GM18951 (cell line): ENCODE measurements around the gene IGLL5.

ENCODE experiments used
- POLR2A ChIP-seq: IDR thresholded peaks from 4 replicates; pipeline ENCODE4 v1.6.1; 2011; ENCODE audit warnings: mild to moderate bottlenecking; ENCODE audit not compliant: insufficient read length, insufficient read depth; ENCODE audit errors: extremely low read depth
- in situ Hi-C: fragments of 300-500 bp; cut with MboI; formaldehyde crosslinking; loops from one replicate; pipeline ENCODE4 v1.12.0; 2022; ENCODE audit warnings: low sequenced_read_pairs, mixed read lengths, inconsistent platforms; ENCODE audit not compliant: unreplicated experiment

Gene IGLL5

DNA sequence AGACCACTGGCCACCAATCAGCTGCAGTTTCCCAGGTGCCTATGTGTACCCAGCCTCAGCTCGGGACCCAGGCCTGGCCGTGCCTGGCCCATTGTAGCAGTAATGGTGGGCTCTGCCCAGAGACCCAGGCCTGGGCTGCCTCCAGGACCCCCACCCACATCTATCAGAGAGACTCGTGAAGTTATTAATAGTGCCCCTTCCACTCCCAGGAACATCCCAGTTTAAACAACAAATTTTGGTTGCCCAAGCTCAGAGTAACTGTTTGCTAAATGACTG, 42.5 kb downstream of the IGLL5 start:
- in situ Hi-C loops = no loop called here
- TF ChIP-seq POLR2A = no peak

GRCh38 chr22:22930571-22931556, 43.2 kb downstream of the IGLL5 start:
- in situ Hi-C loops = no loop called here
- no peak for TF ChIP-seq POLR2A

GRCh38 chr22:22931557-22932270, 44.1 kb downstream of the IGLL5 start:
- in situ Hi-C loops = no loop called here
- TF ChIP-seq POLR2A = no peak

DNA sequence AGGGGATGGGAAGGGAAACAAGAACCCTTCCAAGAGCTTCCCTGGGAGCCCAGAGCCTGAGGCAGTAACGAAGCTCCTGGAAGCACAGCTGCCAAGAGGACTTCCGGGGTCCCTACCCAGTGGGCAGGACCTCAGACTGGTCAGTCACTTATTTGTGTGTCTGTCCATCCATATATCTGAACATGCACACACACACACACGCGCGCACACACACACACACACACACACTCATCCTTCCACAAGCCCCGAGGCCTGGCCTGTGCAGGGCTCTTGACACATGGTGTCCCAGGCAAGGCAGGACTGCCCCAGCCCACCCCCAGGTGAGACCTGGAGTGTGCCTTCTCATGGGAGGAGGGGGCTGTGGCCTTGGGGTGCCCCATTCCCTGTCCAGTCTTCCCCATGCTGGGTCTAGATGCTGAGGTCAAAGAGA, 44.9 kb downstream of the IGLL5 start:
- in situ Hi-C loops = no loop called here
- TF ChIP-seq POLR2A = no peak

DNA sequence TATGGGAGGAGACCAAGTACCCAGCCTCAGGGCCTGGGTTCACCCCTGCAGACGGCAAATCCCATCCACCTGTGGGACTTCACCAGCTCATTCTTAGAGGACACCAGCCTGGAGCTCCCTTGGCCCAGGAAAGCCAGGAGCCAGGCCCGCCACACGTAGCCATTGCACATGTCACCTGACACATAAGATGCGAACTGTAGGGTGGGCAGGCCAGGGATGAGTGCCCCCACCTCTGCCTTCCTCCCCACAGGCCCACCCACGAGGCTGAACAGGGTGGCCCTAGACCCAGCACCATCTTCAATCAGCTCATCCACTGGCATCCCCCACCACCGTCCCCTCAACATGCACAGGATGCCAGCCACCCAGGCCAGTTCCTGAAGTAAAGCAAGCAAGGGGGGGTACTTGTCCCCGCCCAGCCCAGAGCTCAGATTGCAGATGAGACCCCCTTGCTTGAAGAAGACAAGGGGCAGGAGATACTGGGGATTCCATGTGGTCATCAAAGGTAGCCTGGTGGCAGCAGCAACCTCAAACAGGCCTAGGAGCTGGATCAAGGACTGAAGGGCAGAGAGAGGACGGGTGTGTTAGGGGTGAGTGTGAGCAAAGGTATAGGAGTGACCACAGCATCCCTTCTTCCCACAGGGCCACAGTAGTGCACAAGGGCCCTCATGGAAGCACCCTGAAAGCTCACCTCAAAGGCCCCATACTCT, 45.6 kb downstream of the IGLL5 start:
- no peak for TF ChIP-seq POLR2A
- in situ Hi-C loops = no loop called here

DNA sequence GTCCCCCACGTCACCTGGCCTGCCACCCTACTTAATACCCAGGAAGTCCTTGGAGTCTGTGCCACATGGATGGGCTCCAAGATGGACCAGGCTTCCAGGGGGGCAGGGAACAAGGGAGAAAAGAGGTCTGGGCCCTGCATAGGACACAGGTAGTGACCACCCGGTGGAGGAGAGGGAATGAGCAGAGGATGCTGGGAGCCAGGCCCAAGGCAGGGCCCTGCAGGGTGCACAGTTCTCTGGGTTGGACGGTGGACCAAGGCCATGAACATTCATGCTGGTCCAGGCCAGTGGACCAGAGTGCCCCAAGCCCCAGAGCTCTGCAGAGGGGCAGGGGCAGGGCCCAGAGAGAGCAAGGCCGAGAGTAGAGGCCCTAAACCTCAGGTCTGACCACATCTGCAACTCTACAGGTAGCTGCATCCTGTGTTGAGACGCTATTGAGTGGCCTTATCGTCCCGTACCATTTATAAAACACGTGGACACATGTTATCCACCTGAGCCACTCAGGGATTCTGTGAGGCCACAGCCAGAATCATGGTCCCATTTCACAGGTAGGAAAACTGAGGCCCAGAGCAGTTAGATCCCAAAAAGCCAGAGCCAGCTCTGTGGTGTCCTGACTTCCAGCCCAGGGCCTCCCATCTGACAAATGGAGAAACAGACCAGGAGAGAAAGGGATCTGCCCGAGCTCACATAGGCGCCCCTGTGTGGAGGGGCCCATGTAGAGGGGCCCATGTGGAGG, 46.4 kb downstream of the IGLL5 start:
- in situ Hi-C loops = no loop called here
- no peak for TF ChIP-seq POLR2A

DNA sequence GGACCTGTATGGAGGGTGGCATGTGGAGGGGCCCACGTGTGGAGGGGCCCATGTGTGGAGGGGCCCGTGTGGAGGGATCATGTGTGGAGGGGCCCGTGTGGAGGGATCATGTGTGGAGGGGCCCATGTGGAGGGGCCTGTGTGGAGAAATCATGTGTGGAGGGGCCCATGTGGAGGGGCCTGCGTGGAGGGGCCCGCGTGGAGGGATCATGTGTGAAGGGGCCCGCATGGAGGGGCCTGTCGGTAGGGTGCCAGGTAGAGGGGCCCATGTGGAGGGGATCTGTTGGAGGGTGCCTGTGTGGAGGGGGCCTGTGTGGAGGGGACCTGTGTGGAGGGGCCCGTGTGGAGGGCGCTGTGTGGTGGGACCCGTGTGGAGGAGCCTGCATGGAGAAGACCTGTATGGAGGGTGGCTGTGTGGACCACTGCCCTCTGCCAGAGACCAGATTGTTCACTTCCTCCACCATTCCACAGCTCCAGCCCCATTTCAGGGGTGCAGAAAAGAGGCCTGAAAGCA, 47.0 kb downstream of the IGLL5 start:
- in situ Hi-C loops = no loop called here
- TF ChIP-seq POLR2A = no peak

GRCh38 chr22:22935056-22935545, 47.5 kb downstream of the IGLL5 start:
- no peak for TF ChIP-seq POLR2A
- in situ Hi-C loops = no loop called here

DNA sequence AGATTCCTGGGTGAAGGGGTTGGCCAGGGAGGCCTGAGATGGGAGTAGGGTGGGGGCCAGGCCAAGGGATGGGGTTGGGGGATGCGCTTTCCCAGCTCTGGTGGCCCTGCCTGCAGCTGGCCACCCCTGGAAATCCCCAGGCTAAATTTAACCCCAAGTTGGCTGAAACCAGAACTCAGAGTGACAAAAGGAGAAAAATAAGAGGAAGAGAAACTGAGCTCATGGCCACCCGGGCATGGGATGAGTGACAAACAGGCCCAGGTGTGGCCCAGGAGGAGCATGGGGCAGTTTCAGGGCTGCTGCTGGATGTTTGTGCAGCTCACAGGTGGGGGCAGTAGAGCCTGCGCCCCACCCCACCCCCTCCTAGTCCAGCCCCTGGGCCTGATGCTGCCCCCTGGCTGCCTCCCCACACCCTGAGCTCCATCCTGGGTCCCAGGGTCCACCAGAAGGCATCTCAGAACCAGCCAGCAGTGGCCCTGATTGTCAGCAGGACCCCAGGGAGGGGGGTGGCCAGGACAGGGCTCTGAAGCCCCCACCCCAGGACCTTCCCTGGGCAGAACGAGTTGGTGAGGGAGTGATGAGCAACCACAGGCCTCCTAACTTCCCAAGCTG, 48.0 kb downstream of the IGLL5 start:
- in situ Hi-C loops = no loop called here
- TF ChIP-seq POLR2A = peak; percentile 14

GRCh38 chr22:22936180-22936914, 48.7 kb downstream of the IGLL5 start:
- in situ Hi-C loops = no loop called here

GRCh38 chr22:22936915-22937656, 49.5 kb downstream of the IGLL5 start:
- in situ Hi-C loops = no loop called here
- TF ChIP-seq POLR2A = no peak

More at GRCh38 chr22:22936180-22936914, 48.7 kb downstream of the IGLL5 start:
- no peak for TF ChIP-seq POLR2A

- in situ Hi-C loops = no loop called here
- no peak for TF ChIP-seq POLR2A
These were observed 50.4 kb downstream of the IGLL5 start for GRCh38 chr22:22937894-22938480.
